ENCODE data around the gene ST8SIA6.

Gene ST8SIA6

DNA sequence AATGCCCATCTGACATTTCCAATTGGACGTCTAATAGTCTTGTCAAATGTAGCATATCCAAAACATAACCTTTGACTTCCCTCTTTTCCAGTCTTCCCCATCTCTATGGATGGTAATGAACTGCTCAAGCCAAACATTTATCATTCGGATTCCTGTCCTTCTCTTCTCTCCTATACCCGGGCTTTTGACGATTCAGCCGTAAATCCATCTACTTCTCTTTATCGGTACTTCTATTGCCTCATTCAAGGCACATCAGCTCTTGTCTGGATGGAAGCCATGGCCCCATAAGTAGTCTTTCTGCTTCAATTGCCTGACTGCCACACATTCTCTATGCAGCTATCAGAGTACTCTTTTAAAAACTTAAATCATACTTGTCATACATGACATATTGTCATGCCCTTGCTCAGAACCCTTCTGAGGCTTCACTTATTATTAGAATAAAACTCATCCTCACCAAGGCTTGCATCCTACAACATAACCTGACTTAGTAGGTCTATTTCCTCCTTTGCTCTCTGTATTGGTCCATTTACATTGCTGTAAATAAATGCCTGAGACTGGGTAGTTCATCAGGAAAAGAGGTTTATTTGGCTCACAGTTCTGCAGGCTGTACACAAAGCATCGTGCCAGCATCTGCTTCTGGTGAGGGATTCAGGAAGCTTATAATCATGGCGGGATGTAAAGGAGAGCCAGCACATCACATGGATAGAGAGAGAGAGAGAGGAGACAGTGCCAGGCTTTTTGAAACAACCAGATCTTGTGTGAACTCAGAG lies 37.8 kb downstream of the ST8SIA6 start:
- DNase-seq (ENCODE audit: insufficient read length, low spot score) (no peak), FAIRE-seq (no peak)
- TF ChIP-seq POU2F2 (IDR thresholded peaks at IDR 0.05; ENCODE audit: low read depth, low read length), result no peak
- TF ChIP-seq SPI1 (IDR thresholded peaks at IDR 0.05; ENCODE audit: low read depth, low read length), result no peak
- TF ChIP-seq TAF1 (IDR thresholded peaks at IDR 0.05; ENCODE audit: low read depth, low read length), result no peak
- no peak for TF ChIP-seq POLR2AphosphoS5 (IDR thresholded peaks at IDR 0.05; ENCODE audit: low read depth, low read length)
- no peak for TF ChIP-seq POLR2A (IDR thresholded peaks at IDR 0.05; ENCODE audit: low read depth, low read length)
- no peak for TF ChIP-seq PAX5 (IDR thresholded peaks at IDR 0.05; ENCODE audit: insufficient read depth, low read length, severe bottlenecking)

DNA sequence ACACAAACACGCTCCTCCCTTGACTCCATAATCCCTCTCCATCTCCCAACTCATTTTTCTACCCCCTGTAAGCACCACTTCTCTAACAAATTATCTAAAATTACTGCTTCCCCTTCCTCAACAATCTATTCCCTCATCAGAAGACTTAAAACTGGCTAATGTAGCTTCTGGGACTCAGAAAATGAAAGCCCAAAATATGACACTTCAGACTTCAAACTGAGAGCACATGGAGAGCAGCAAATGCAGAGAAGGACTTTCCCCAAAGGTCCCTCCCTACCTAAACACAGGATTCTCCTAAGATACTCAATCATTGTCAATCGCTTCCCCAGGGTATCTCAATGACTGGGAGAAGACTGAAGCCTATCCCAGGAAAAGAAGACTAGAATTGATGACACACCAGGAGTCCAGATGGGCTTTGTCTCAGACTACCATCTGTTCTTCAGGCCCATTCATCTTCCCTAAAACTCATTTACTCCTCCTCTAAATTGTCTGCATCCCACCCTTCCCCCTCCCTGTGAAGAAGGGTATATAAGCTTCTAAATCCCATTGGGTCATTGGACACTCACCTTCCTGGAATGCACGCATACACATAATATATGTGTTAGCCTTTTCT lies 39.2 kb downstream of the ST8SIA6 start:
- no peak for TF ChIP-seq POLR2AphosphoS5 (IDR thresholded peaks at IDR 0.05; ENCODE audit: low read depth, low read length)
- no peak for TF ChIP-seq TAF1 (IDR thresholded peaks at IDR 0.05; ENCODE audit: low read depth, low read length)
- no peak for TF ChIP-seq PAX5 (IDR thresholded peaks at IDR 0.05; ENCODE audit: insufficient read depth, low read length, severe bottlenecking)
- TF ChIP-seq SPI1 (IDR thresholded peaks at IDR 0.05; ENCODE audit: low read depth, low read length), result no peak
- TF ChIP-seq POLR2A (IDR thresholded peaks at IDR 0.05; ENCODE audit: low read depth, low read length), result no peak
- no peak for TF ChIP-seq POU2F2 (IDR thresholded peaks at IDR 0.05; ENCODE audit: low read depth, low read length)
- FAIRE-seq (no peak), DNase-seq (ENCODE audit: insufficient read length, low spot score) (no peak)

DNA sequence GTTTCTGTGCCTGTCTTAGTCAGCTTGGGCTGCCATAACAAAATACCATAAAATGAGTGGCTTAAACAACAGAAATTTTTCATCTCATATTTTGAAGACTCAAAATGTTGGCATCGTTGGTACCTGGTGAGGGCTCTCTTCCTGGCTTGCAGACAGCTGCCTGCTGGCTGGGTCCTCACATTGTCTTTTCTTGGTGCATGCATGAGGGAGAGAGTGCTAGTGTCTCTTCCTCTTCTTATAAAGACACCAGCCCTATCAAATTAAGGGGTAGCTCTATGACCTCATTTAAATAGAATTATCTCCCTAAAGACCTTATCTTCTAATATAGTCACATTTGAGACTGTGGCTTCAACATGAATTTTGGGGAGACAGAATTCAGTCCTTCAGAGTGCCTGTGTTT lies 39.9 kb downstream of the ST8SIA6 start:
- FAIRE-seq (no peak), DNase-seq (ENCODE audit: insufficient read length, low spot score) (no peak)
- TF ChIP-seq POLR2AphosphoS5 (IDR thresholded peaks at IDR 0.05; ENCODE audit: low read depth, low read length) (no peak), POLR2A (IDR thresholded peaks at IDR 0.05; ENCODE audit: low read depth, low read length) (no peak), PAX5 (IDR thresholded peaks at IDR 0.05; ENCODE audit: insufficient read depth, low read length, severe bottlenecking) (no peak), SPI1 (IDR thresholded peaks at IDR 0.05; ENCODE audit: low read depth, low read length) (no peak)

DNA sequence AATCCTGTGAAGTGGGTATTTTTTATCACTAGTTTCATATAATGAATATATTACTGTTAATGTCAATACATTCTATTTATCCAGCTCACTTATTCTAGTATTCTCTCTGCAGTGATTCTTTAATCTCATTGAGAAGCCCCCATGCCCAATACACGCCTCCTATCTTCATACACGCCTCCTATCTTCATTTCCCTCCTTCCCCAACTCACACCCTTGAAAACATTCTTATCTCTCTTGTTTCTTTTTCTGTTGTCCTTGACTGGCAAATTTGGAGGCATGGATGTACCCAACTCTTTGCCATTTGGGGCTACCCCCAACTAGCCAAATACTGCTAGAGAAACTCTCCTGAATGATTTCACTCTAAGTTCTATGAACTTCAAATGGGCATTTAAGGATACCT lies 40.5 kb downstream of the ST8SIA6 start:
- TF ChIP-seq PAX5 (IDR thresholded peaks at IDR 0.05; ENCODE audit: insufficient read depth, low read length, severe bottlenecking) (no peak), POU2F2 (IDR thresholded peaks at IDR 0.05; ENCODE audit: low read depth, low read length) (no peak), POLR2A (IDR thresholded peaks at IDR 0.05; ENCODE audit: low read depth, low read length) (no peak), SPI1 (IDR thresholded peaks at IDR 0.05; ENCODE audit: low read depth, low read length) (no peak), POLR2AphosphoS5 (IDR thresholded peaks at IDR 0.05; ENCODE audit: low read depth, low read length) (no peak), TAF1 (IDR thresholded peaks at IDR 0.05; ENCODE audit: low read depth, low read length) (no peak)
- FAIRE-seq (no peak), DNase-seq (ENCODE audit: insufficient read length, low spot score) (no peak)

DNA sequence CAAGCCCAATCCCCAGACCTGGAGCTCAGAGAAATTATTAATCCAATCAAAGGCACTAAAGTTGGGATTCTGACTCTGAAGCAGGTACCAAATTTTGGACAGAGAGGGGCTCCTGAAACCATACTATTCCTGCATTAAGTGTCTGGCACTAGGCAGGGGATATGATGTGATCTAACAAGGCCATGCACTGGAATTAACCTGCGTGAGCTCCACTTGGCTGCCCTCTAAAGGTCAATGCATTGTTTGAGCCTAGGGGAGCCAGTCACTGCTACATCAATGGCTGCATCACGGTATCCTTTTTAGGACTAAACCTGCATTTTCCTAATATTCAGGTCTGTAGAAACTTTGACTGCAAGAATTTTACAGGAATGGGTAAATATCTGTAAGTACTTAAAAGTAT lies 42.1 kb downstream of the ST8SIA6 start:
- FAIRE-seq, result no peak
- no peak for DNase-seq (ENCODE audit: insufficient read length, low spot score)
- no peak for TF ChIP-seq POLR2AphosphoS5 (IDR thresholded peaks at IDR 0.05; ENCODE audit: low read depth, low read length)
- no peak for TF ChIP-seq PAX5 (IDR thresholded peaks at IDR 0.05; ENCODE audit: insufficient read depth, low read length, severe bottlenecking)
- no peak for TF ChIP-seq POU2F2 (IDR thresholded peaks at IDR 0.05; ENCODE audit: low read depth, low read length)
- TF ChIP-seq POLR2A (IDR thresholded peaks at IDR 0.05; ENCODE audit: low read depth, low read length), result no peak
- TF ChIP-seq SPI1 (IDR thresholded peaks at IDR 0.05; ENCODE audit: low read depth, low read length), result no peak
- no peak for TF ChIP-seq TAF1 (IDR thresholded peaks at IDR 0.05; ENCODE audit: low read depth, low read length)

DNA sequence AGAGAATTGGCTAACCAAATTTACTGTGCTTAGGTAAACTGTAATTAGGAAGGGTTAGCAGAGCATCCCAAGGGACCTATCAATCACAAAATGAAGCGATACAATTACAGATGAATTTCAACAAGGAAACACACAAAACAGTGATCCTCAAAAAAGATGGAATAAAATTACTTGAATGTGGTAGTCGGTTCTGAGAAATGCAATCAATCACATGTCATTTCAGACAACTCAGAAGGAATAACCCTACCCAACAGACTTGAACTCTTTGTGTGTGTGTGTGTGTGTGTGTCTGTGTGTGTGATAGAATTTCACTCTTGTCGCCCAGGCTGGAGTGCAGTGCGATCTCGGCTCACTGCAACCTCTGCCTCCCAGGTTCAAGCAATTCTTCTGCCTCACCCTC lies 43.5 kb downstream of the ST8SIA6 start:
- FAIRE-seq (no peak), DNase-seq (ENCODE audit: insufficient read length, low spot score) (no peak)
- TF ChIP-seq PAX5 (IDR thresholded peaks at IDR 0.05; ENCODE audit: insufficient read depth, low read length, severe bottlenecking) (no peak), POLR2AphosphoS5 (IDR thresholded peaks at IDR 0.05; ENCODE audit: low read depth, low read length) (no peak), TAF1 (IDR thresholded peaks at IDR 0.05; ENCODE audit: low read depth, low read length) (no peak), POU2F2 (IDR thresholded peaks at IDR 0.05; ENCODE audit: low read depth, low read length) (no peak), POLR2A (IDR thresholded peaks at IDR 0.05; ENCODE audit: low read depth, low read length) (no peak), SPI1 (IDR thresholded peaks at IDR 0.05; ENCODE audit: low read depth, low read length) (no peak)

DNA sequence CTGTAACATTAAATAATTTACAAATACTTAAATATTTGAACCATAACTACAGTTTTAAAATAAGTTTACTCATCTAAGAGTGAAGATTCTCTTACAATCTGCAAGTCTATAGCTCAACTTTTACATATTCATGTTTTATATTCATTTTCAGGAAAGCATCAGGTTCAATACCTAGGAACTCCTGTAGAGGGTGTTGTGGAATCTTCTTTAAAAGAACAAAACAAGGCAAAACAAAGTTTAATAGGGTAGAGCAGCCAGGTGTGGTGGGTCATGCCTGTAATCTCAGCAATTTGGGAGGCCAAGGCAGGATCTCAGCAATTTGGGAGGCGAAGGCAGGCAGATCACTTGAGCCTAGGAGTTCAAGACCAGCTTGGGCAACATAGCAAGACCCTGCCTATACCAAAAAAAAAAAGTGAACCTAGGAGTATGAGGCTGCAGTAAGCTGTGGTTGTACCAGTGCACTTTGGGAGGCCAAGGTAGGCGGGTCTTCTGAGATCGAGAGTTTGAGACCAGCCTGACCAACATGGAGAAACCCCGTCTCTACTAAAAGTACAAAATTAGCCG lies 45.1 kb downstream of the ST8SIA6 start:
- DNase-seq (ENCODE audit: insufficient read length, low spot score) (no peak), FAIRE-seq (no peak)
- TF ChIP-seq TAF1 (IDR thresholded peaks at IDR 0.05; ENCODE audit: low read depth, low read length) (no peak), POU2F2 (IDR thresholded peaks at IDR 0.05; ENCODE audit: low read depth, low read length) (no peak), POLR2A (IDR thresholded peaks at IDR 0.05; ENCODE audit: low read depth, low read length) (no peak), PAX5 (IDR thresholded peaks at IDR 0.05; ENCODE audit: insufficient read depth, low read length, severe bottlenecking) (no peak), POLR2AphosphoS5 (IDR thresholded peaks at IDR 0.05; ENCODE audit: low read depth, low read length) (no peak), SPI1 (IDR thresholded peaks at IDR 0.05; ENCODE audit: low read depth, low read length) (no peak)

DNA sequence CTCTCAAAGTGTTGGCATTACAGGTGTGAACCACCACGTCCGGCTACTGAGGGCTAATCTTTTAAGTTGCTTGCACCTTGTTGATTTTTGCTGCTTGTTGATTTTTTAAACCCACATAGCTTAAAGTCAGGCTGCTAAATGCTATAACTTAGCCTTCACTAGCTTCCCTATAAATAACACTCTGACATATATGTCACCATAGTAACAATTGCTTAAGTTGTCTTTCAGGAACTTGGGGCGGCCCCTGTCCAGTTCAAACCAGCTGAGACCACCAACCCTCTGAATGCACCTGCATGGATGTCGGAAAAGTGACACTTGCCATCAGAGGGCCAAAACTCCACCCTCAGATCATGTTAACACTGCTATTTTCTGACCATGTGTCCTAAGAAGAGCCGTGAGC lies 47.3 kb downstream of the ST8SIA6 start:
- no peak for FAIRE-seq
- TF ChIP-seq SPI1 (IDR thresholded peaks at IDR 0.05; ENCODE audit: low read depth, low read length), result no peak
- no peak for TF ChIP-seq TAF1 (IDR thresholded peaks at IDR 0.05; ENCODE audit: low read depth, low read length)
- TF ChIP-seq POLR2AphosphoS5 (IDR thresholded peaks at IDR 0.05; ENCODE audit: low read depth, low read length), result no peak
- no peak for TF ChIP-seq POU2F2 (IDR thresholded peaks at IDR 0.05; ENCODE audit: low read depth, low read length)
- no peak for TF ChIP-seq POLR2A (IDR thresholded peaks at IDR 0.05; ENCODE audit: low read depth, low read length)
- no peak for TF ChIP-seq PAX5 (IDR thresholded peaks at IDR 0.05; ENCODE audit: insufficient read depth, low read length, severe bottlenecking)
- no peak for DNase-seq (ENCODE audit: insufficient read length, low spot score)

DNA sequence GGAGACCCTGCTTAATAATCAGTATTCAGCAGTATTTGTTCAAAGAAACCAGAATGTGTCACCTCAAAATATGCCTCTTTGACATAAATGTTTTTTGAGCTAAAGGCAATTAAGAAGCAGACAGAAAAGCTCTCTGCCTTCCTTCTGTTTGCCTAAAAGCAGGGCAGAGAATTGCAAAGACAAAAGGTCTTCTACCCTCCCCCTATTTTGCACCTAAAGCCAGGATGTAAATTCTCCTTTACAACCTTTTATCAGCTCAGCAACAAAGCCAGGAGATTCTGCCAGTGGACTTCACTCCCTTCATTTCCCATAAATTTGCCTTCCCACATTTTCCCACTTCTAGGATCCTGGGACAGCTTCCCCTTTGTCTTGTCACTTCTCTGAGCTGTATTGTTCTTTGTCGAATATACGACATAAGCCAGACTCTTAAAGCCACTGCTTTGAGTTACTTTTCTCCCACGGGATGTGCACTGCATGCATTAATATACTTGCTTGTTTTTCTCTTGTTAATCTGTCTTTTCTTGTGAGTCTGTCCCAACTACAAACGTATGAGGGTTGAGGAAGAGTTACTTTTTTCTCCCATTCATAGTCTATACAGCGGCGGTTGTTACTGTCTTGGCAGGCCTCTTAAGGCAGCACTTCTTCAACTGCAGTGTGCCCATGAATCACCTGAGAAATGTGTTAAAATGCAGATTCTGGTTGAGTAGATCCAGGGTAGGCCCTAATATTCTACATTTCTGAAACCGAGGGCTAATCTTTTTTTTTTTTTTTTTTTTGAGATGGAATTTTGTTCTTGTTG lies 48.2 kb downstream of the ST8SIA6 start:
- FAIRE-seq (no peak), DNase-seq (ENCODE audit: insufficient read length, low spot score) (no peak)
- no peak for TF ChIP-seq POU2F2 (IDR thresholded peaks at IDR 0.05; ENCODE audit: low read depth, low read length)
